ENCODE data around the gene CCDC81. TPM values are rescaled to one million over a fixed set of nuclear protein-coding genes. Genes with fewer than 3 reads are reported as not detected.

Gene CCDC81
- total and polyA plus RNA-seq, 2 of the 4 experiments (the other 2 are of a cell fraction): 3.1 to 6.5 TPM

DNA sequence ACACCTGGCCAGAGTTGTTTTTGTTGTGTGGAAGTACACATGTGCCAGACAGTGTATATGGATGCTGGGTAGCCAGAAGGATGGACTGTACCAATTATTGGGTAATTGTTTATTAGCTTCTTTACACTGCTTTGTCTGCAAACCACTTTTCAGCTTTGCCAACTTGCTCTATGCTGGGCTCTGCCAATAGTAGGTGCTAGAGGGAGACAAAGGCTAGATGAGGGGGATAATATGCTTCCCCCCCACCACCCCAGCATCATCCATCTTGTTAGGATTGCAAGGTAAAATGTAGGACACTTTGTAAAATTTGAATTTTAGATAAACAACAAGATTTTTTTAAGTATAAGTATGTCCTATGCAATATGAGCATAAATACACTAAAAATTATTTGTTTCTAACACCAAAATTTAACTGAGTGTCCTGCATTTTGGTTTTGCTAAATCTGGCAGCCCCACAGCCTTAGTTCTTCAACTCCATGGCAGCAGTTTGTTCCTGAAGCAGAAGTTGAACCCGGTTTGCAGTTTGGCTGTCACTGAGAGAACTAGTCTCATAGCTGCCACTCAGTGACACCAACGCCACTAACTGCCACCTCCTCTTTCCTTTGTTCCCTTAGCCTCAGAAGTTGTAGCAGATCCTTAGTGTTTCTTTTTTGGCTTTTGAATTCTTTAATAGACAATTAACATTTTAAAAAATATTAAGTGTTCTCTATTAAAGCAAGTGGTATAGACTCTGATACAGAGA lies 78.8 kb downstream of the CCDC81 start:
- Histone ChIP-seq H3K27ac (ENCODE audit: insufficient read depth, low read length) (no peak overlapping the region), H4K8ac (ENCODE audit: low read depth in 2 of 2, low read length in 2 of 2) (0 out of 4 replicates have a peak overlapping the region, but pooled peaks of 1 of the 2 experiments have one; percentile 4), H3K23ac (ENCODE audit: low read depth, low read length) (no peak overlapping the region), H2BK15ac (ENCODE audit: low read depth, low read length) (no peak overlapping the region), H4K20me1 (ENCODE audit: insufficient read depth, low read length) (no peaks in the 10 kb centered on the region), H3K18ac (ENCODE audit: low read depth, low read length) (no peak overlapping the region), H3K4me2 (ENCODE audit: low read depth, low read length) (no peak overlapping the region), H3K4ac (ENCODE audit: low read depth, low read length) (peak overlapping the region; percentile 24; the same call in 1 of the 2 replicates), H3K36me3 (ENCODE audit: control insufficient read depth, insufficient read depth, low read length) (no peaks in the 10 kb centered on the region), H3K9ac (ENCODE audit: low read depth, low read length) (no peak overlapping the region), H2BK120ac (ENCODE audit: low read depth, low read length) (no peak overlapping the region), H2BK5ac (ENCODE audit: low read depth, low read length, poor library complexity, severe bottlenecking) (no peak overlapping the region), H2AK9ac (replicated peaks; ENCODE audit: low read depth, low read length, poor library complexity) (no peak overlapping the region), H3K9me3 (ENCODE audit: control insufficient read depth, insufficient read depth, low read length) (no peaks in the 10 kb centered on the region), H2BK20ac (ENCODE audit: low read depth, low read length) (no peak overlapping the region), H3K4me1 (ENCODE audit: control insufficient read depth, insufficient read depth, low read length) (peaks cover 2% of the 10 kb centered on the region; the same call in 1 of the 2 replicates), H3K56ac (ENCODE audit: extremely low read depth, insufficient read depth, low read length) (no peak overlapping the region), H2AFZ (replicated peaks; ENCODE audit: low read length, poor library complexity) (no peak overlapping the region), H3K79me1 (ENCODE audit: low read depth in 1 of 2, low read length in 2 of 2) (no peaks in the 10 kb centered on the region), H4K91ac (ENCODE audit: insufficient read depth, low read depth, low read length) (no peak overlapping the region), H2AK5ac (ENCODE audit: low read depth, low read length) (peak overlapping the region; percentile 26; the same call in 1 of the 2 replicates), H3K9me1 (ENCODE audit: insufficient read depth, low read length) (peaks cover 6% of the 10 kb centered on the region), H3K4me3 (ENCODE audit: insufficient read depth, low read depth, low read length) (no peak overlapping the region), H4K5ac (ENCODE audit: low read depth, low read length) (no peak overlapping the region), H3K14ac (replicated peaks; ENCODE audit: low read depth, low read length) (no peak overlapping the region; the same call in 1 of the 2 replicates), H3K27me3 (ENCODE audit: control insufficient read depth, insufficient read depth, low read length) (no peaks in the 10 kb centered on the region)
- no peak for TF ChIP-seq BHLHE40 (IDR thresholded peaks at IDR 0.05; ENCODE audit: low read depth, low read length)
- TF ChIP-seq CHD1 (IDR thresholded peaks at IDR 0.05; ENCODE audit: low read depth, low read length): no peak
- no peak for TF ChIP-seq MAFK (IDR thresholded peaks at IDR 0.05; ENCODE audit: low read depth, low read length)
- TF ChIP-seq NFE2L2 (IDR thresholded peaks at IDR 0.05; ENCODE audit: low read depth, low read length): no peak
- TF ChIP-seq RFX5 (IDR thresholded peaks at IDR 0.05; ENCODE audit: low read depth, low read length): no peak
- TF ChIP-seq MAZ (IDR thresholded peaks at IDR 0.05; ENCODE audit: borderline replicate concordance, low read depth, low read length): no peak
- TF ChIP-seq CEBPB (IDR thresholded peaks at IDR 0.05; ENCODE audit: low read depth, low read length): no peak
- TF ChIP-seq ELK1 (IDR thresholded peaks at IDR 0.05; ENCODE audit: borderline replicate concordance, low read depth, low read length): no peak
- in situ Hi-C loops (cut with MboI; ENCODE audit: low sequenced_read_pairs): no loop called here
- ChIA-PET CTCF (interaction anchor here (0.5 to 1.4 kb wide), 2 partner anchors 11 to 68 kb away, joined by 3 to 4 read pairs; no protein-coding TSS in a partner anchor), POLR2A (ENCODE audit: unreplicated experiment) (no interaction called here)
- ATAC-seq (ENCODE audit: low read depth) (no peak), DNase-seq (no peak)
- WGBS, 2 experiments (ENCODE audit: extremely low coverage in 2 of 2, insufficient read length in 1 of 2): no CpG with 5 or more reads among the region's 2 CpGs
- intact Hi-C loops (cut with micrococcal nuclease): no loop called here
- dilution Hi-C loops (cut with HindIII; ENCODE audit: low sequenced_read_pairs, unreplicated experiment): no loop called here
- BruUV-seq (replicated peaks): no TSS peak
